ENCODE measurements around the gene SEL1L3.
"Not testable (repeated sequence)": the region's sequence is repeated elsewhere in the genome, so short reads cannot be mapped to it uniquely, and the experiment has no call there.

SEL1L3 gene

GRCh38 chr4:25862411-25863346, at the start of gene SEL1L3:
SEL1L3 (minus strand) TSS chr4:25862988; CDS start chr4:25862836, 152 bp downstream.
- no peak for DNase-seq

- DNase-seq: no peak
Observed at GRCh38 chr4:25911356-25911755, 48.6 kb upstream of the SEL1L3 start.

- DNase-seq: peak; percentile 6
Observed at GRCh38 chr4:25908491-25908901, 45.7 kb upstream of the SEL1L3 start.

- not testable (repeated sequence) for DNase-seq
Observed at GRCh38 chr4:25906113-25906512, 43.3 kb upstream of the SEL1L3 start.

- DNase-seq: no peak
Observed at GRCh38 chr4:25905371-25905770, 42.6 kb upstream of the SEL1L3 start.

GRCh38 chr4:25904748-25905082, 41.9 kb upstream of the SEL1L3 start:
- DNase-seq: no peak

- DNase-seq: no peak
Observed at GRCh38 chr4:25903900-25904747, 41.3 kb upstream of the SEL1L3 start.

- no peak for DNase-seq
Observed at GRCh38 chr4:25901030-25901430, 38.2 kb upstream of the SEL1L3 start.

- no peak for DNase-seq
Observed at GRCh38 chr4:25900310-25900709, 37.5 kb upstream of the SEL1L3 start.

GRCh38 chr4:25896776-25897539, 34.2 kb upstream of the SEL1L3 start:
- no peak for DNase-seq

- DNase-seq: no peak
Observed at GRCh38 chr4:25892796-25893195, 30.0 kb upstream of the SEL1L3 start.

- no peak for DNase-seq
Observed at GRCh38 chr4:25890571-25891485, 28.0 kb upstream of the SEL1L3 start.

GRCh38 chr4:25889589-25890503, 27.1 kb upstream of the SEL1L3 start:
- no peak for DNase-seq

GRCh38 chr4:25888781-25889180, 26.0 kb upstream of the SEL1L3 start:
- no peak for DNase-seq

GRCh38 chr4:25884031-25884782, 21.4 kb upstream of the SEL1L3 start:
- DNase-seq: no peak

- no peak for DNase-seq
Observed at GRCh38 chr4:25883565-25883964, 20.8 kb upstream of the SEL1L3 start.

GRCh38 chr4:25882226-25882625, 19.4 kb upstream of the SEL1L3 start:
- DNase-seq: no peak

GRCh38 chr4:25881193-25881592, 18.4 kb upstream of the SEL1L3 start:
- no peak for DNase-seq

GRCh38 chr4:25879991-25880651, 17.3 kb upstream of the SEL1L3 start:
- DNase-seq: no peak

Data from GOT3 (cell line).